WERI-Rb-1 (cell line): Measurements from ENCODE around the gene BTG1.

Experiments used
- DNase-seq: peaks from one replicate; pipeline ENCODE4 v3.0.0-alpha.2; 2020
- H3K27ac ChIP-seq: fragments of 250-450 bp; sonication (Bioruptor Pico); 2 replicates; pipeline ENCODE4 v1.5.1; 2020; ENCODE audit warnings: mild to moderate bottlenecking, moderate library complexity
- H3K27me3 ChIP-seq: fragments of 250-450 bp; sonication (Bioruptor Pico); 2 replicates; pipeline ENCODE4 v1.5.1; 2021; ENCODE audit warnings: mild to moderate bottlenecking, low read depth, moderate library complexity; ENCODE audit not compliant: insufficient read depth, severe bottlenecking
- H3K36me3 ChIP-seq: fragments of 250-450 bp; sonication (Bioruptor Pico); 2 replicates; pipeline ENCODE4 v1.5.1; 2020; ENCODE audit warnings: mild to moderate bottlenecking, moderate library complexity
- H3K4me3 ChIP-seq: 2 replicates; pipeline ENCODE4 v1.5.1; 2011; ENCODE audit warnings: low read depth, mild to moderate bottlenecking, control low read depth, low read length
- H3K9me3 ChIP-seq: fragments of 250-450 bp; sonication (Bioruptor Pico); 2 replicates; pipeline ENCODE4 v1.5.1; 2021; ENCODE audit warnings: mild to moderate bottlenecking, moderate library complexity; ENCODE audit not compliant: severe bottlenecking
- CTCF ChIP-seq: IDR thresholded peaks from 2 replicates; pipeline ENCODE4 v1.5.1; 2011; ENCODE audit warnings: low read depth, mild to moderate bottlenecking, control low read depth, inconsistent platforms, low read length

BTG1 gene, protein sequence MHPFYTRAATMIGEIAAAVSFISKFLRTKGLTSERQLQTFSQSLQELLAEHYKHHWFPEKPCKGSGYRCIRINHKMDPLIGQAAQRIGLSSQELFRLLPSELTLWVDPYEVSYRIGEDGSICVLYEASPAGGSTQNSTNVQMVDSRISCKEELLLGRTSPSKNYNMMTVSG

DNA sequence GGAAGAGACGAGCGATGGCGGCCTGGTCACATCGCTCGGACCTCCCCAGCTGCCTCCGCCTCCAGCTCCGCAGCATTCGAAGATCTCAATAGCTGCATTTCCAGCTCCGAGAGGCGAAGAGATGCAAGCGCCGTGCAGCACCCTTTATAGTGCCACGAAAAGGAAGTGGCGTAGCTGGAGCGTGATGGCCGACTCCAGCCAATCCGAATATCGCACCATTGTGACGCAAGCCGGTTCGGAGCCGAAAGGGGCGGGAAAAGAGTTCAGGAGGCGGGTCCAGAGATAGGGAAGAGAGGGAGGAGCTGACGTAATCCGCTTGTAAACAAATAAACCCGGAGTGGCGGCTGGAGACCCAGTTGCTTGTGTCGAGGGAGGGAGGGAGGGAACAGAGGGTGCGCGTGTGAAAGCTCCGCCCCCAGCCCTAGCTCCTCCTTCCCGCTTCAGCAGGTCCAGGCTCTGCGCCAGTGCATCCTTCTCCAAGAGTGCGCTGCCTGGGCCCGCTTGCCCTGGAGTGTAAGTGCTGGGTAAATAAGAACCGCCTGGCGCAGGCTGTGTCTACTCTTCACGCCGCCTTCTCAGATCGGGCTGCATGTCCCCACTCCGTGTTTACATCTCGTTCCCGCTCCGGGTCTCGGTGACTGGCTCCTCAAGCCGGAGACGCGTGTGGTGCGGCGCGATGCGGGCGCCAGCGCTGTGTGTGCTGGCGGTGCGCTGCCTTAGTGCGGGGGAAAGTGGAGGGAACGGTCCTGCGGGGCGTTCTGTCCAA is at the start of gene BTG1:
BTG1 (minus strand) TSS at position 116 of the 766 bp plus-strand sequence. CDS start 311 bp downstream, outside the sequence.
- TF ChIP-seq CTCF = no peak
- peak; percentile 99 for DNase-seq
- no peaks in the 10 kb centered on the region for H3K9me3 ChIP-seq
- peaks cover 43% of the 10 kb centered on the region for H3K36me3 ChIP-seq
- H3K27ac ChIP-seq = peak within 1 kb of the TSS; percentile 97
- peak within 1 kb of the TSS; percentile 93 for H3K4me3 ChIP-seq
- no peaks in the 10 kb centered on the region for H3K27me3 ChIP-seq

DNA sequence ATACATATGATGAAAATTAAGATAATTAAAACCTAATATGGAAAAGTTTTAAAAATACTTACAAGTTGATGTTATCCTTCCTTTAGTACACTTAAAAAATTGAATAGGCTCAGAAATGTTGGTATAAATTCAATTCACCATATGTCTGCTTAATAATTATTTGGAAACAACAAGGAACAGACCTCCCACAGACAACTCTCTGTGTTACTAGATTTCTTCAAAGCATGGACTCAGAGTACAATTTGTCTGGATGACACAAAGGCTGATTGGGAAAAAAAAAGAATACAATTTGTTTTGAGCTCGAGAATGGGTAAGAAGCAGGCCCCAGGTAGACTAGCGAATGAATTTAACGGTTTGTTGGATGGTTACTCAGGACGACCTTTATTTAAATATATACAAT is 48.9 kb upstream of the BTG1 start:
- DNase-seq = no peak
- no peaks in the 10 kb centered on the region for H3K27me3 ChIP-seq
- H3K36me3 ChIP-seq = no peaks in the 10 kb centered on the region
- no peak for TF ChIP-seq CTCF
- H3K9me3 ChIP-seq = no peaks in the 10 kb centered on the region
- H3K4me3 ChIP-seq = no peak overlapping the region
- H3K27ac ChIP-seq = no peak overlapping the region

GRCh38 chr12:92193846-92194245 is 48.2 kb upstream of the BTG1 start:
- DNase-seq = no peak
- TF ChIP-seq CTCF = no peak

DNA sequence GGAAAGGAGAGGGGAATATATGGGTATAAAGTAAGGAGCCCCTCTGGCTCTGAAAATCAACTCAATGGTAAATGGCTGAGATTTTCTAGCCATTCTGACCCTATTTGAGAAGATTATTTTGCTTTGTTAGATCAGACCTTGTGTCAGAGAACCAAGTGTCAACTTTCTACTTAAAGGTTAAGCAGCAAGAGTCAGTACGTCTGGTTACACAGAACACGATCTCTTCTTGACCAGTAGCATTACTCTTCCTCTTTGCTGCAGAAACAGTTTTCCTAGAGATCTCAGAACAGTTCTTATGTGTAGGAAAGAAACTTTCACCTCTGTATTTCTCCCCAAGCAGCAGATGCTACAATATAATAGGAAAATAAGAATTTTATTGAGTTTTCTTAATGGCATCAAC is 47.4 kb upstream of the BTG1 start:
- Histone ChIP-seq H3K4me3 (no peak overlapping the region), H3K36me3 (no peaks in the 10 kb centered on the region), H3K27ac (0 out of 2 replicates have a peak overlapping the region, but pooled peaks have one; percentile 7), H3K27me3 (no peaks in the 10 kb centered on the region), H3K9me3 (no peaks in the 10 kb centered on the region)
- DNase-seq = no peak
- TF ChIP-seq CTCF = no peak

More at GRCh38 chr12:92193846-92194245, 48.2 kb upstream of the BTG1 start:
- H3K36me3 ChIP-seq = no peaks in the 10 kb centered on the region
- no peak overlapping the region for H3K4me3 ChIP-seq
- H3K27me3 ChIP-seq = no peaks in the 10 kb centered on the region
- no peaks in the 10 kb centered on the region for H3K9me3 ChIP-seq
- H3K27ac ChIP-seq = no peak overlapping the region

DNA sequence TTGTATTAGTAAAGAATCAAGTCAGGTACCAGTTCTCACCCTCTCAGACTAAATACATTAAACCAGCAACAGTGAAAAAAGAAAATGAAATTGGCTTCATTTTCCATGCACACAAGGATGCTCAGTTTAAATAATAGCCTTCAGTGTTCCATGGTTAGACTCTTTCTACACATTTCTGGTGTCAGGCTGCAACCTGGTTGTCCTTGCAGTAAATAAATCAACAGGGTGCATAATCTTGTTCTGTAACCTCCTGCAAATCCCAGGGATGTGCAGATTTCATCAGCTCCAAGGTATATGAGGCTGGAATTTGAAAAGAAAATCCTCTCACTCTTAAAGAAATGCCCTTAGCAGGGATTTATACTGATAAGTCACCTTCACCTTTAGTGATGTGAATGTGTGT is 46.7 kb upstream of the BTG1 start:
- DNase-seq = no peak
- H3K4me3 ChIP-seq = no peak overlapping the region
- H3K27ac ChIP-seq = 0 out of 2 replicates have a peak overlapping the region, but pooled peaks have one; percentile 7
- TF ChIP-seq CTCF = no peak
- H3K9me3 ChIP-seq = no peaks in the 10 kb centered on the region
- H3K27me3 ChIP-seq = no peaks in the 10 kb centered on the region
- H3K36me3 ChIP-seq = no peaks in the 10 kb centered on the region
